ENCODE measurements around the gene LDLRAP1. TPM values are rescaled to one million over a fixed set of nuclear protein-coding genes. Genes with fewer than 3 reads are reported as not detected.
A peak's percentile ranks its signal among the peaks of the same experiment; 100 is the strongest.

Gene LDLRAP1
- total and polyA plus RNA-seq, 7 donors, result 5.6 to 12.9 (median 10.5) TPM

GRCh38 chr1:25615563-25616094, 72.2 kb downstream of the LDLRAP1 start:
- H3K4me1 ChIP-seq, result peaks cover 26% of the 10 kb centered on the region
- 21 to 25% (median 22%) methylated on average over 12 of the region's 12 CpGs for WGBS, 3 donors
- peak overlapping the region; percentile 74 for H3K27ac ChIP-seq
- no peak for DNase-seq
- ATAC-seq, result no peak
- no peaks in the 10 kb centered on the region for H3K27me3 ChIP-seq (ENCODE audit: insufficient read depth in 3 of 3, low read length in 2 of 3)
- peak overlapping the region; percentile 77 for H3K4me3 ChIP-seq
- H3K36me3 ChIP-seq (ENCODE audit: insufficient read depth in 1 of 2, low read depth in 1 of 2), result no peaks in the 10 kb centered on the region
- intact Hi-C loops (cut with DNase I), result loop anchor here (5.0 kb wide), 3 partner anchors 42 to 127 kb away; no protein-coding TSS in a partner anchor
- TF ChIP-seq CTCF (IDR thresholded peaks at IDR 0.05), result no peak
- H3K9me3 ChIP-seq, result no peaks in the 10 kb centered on the region

- H3K4me1 ChIP-seq, result peaks cover 26% of the 10 kb centered on the region
- intact Hi-C loops (cut with DNase I), result loop anchor here (5.0 kb wide), 3 partner anchors 41 to 126 kb away; no protein-coding TSS in a partner anchor
- H3K36me3 ChIP-seq (ENCODE audit: insufficient read depth in 1 of 2, low read depth in 1 of 2), result no peaks in the 10 kb centered on the region
- ATAC-seq, result peak; percentile 90 to 94 (median 92)
- peak within 1 kb of the TSS; percentile 84 for H3K4me3 ChIP-seq
- peak within 1 kb of the TSS; percentile 74 for H3K27ac ChIP-seq
- 0% methylated on average over 53 to 115 of the region's 116 CpGs for WGBS, 3 donors
- peak; percentile 91 to 94 for DNase-seq
- H3K9me3 ChIP-seq, result no peaks in the 10 kb centered on the region
- peak; percentile 20 for TF ChIP-seq CTCF (IDR thresholded peaks at IDR 0.05)
- H3K27me3 ChIP-seq (ENCODE audit: insufficient read depth in 3 of 3, low read length in 2 of 3), result no peaks in the 10 kb centered on the region
Measured at GRCh38 chr1:25616095-25616986, 72.9 kb downstream of the LDLRAP1 start, which contains the start of gene MAN1C1. Gene MAN1C1 (plus strand): TSS chr1:25616791. CDS start chr1:25617798, 1,007 bp downstream.

- Histone ChIP-seq H3K27ac (peak overlapping the region; percentile 68), H3K27me3 (ENCODE audit: insufficient read depth in 3 of 3, low read length in 2 of 3) (no peaks in the 10 kb centered on the region), H3K4me1 (peaks cover 26% of the 10 kb centered on the region), H3K4me3 (peak overlapping the region; percentile 84), H3K36me3 (ENCODE audit: insufficient read depth in 1 of 2, low read depth in 1 of 2) (no peaks in the 10 kb centered on the region), H3K9me3 (no peaks in the 10 kb centered on the region)
- TF ChIP-seq CTCF (IDR thresholded peaks at IDR 0.05), result no peak
- WGBS, 3 donors, result 1 to 2% (median 1%) methylated on average over 46 to 92 of the region's 94 CpGs
- DNase-seq (peak in 1 of 2 donors; percentile 60), ATAC-seq (peak in 2 of 4 donors; percentile 10 to 24)
- intact Hi-C loops (cut with DNase I), result loop anchor here (5.0 kb wide), 3 partner anchors 40 to 125 kb away; no protein-coding TSS in a partner anchor
Measured at GRCh38 chr1:25616987-25617624, 73.7 kb downstream of the LDLRAP1 start.

- peaks cover 26% of the 10 kb centered on the region for H3K4me1 ChIP-seq
- DNase-seq, result peak; percentile 31 to 60
Measured at GRCh38 chr1:25617625-25618432, 74.4 kb downstream of the LDLRAP1 start.

More at GRCh38 chr1:25617625-25618432, 74.4 kb downstream of the LDLRAP1 start:
- intact Hi-C loops (cut with DNase I), result loop anchor here (2.0 to 5.0 kb wide), 4 partner anchors 39 to 124 kb away; no protein-coding TSS in a partner anchor
- TF ChIP-seq CTCF (IDR thresholded peaks at IDR 0.05), result no peak
- Histone ChIP-seq H3K36me3 (ENCODE audit: insufficient read depth in 1 of 2, low read depth in 1 of 2) (no peaks in the 10 kb centered on the region), H3K9me3 (no peaks in the 10 kb centered on the region), H3K4me3 (peak overlapping the region; percentile 84), H3K27me3 (ENCODE audit: insufficient read depth in 3 of 3, low read length in 2 of 3) (no peaks in the 10 kb centered on the region), H3K27ac (no peak overlapping the region)
- ATAC-seq, result no peak
- WGBS, 3 donors, result 10 to 28% (median 15%) methylated on average over 59 to 66 of the region's 66 CpGs
